MM.1S (cell line): Measurements from ENCODE around the gene GYPB.
"Not testable (repeated sequence)": the region's sequence is repeated elsewhere in the genome, so short reads cannot be mapped to it uniquely, and the experiment has no call there.

Experiments used
- CTCF ChIP-seq: fragments of 300-600 bp; sonication (generic); IDR thresholded peaks from 2 replicates; pipeline ENCODE4 v1.5.1; 2016; ENCODE audit warnings: antibody characterized with exemption, low read length, mixed read lengths
- EZH2 ChIP-seq: fragments of 300-600 bp; sonication (generic); optimal IDR thresholded peaks from 2 replicates; pipeline ENCODE3; 2017; ENCODE audit warnings: low read depth, mild to moderate bottlenecking, antibody characterized with exemption, low read length, mixed read lengths

- TF ChIP-seq CTCF, EZH2: not testable (repeated sequence)
Observed at GRCh38 chr4:143980776-143981175, 38.4 kb downstream of the GYPB start.
